ENCODE data around the gene PINLYP. TPM values are rescaled to one million over a fixed set of nuclear protein-coding genes. Genes with fewer than 3 reads are reported as not detected.
A peak's percentile ranks its signal among the peaks of the same experiment; 100 is the strongest.

Gene PINLYP
- total and polyA plus RNA-seq, 9 of the 15 experiments (the other 6 are each of a cell fraction or from before 2014, with no cell fraction given), result 1.00 to 6.7 (median 2.2) TPM

- TF ChIP-seq, protein P1, sequence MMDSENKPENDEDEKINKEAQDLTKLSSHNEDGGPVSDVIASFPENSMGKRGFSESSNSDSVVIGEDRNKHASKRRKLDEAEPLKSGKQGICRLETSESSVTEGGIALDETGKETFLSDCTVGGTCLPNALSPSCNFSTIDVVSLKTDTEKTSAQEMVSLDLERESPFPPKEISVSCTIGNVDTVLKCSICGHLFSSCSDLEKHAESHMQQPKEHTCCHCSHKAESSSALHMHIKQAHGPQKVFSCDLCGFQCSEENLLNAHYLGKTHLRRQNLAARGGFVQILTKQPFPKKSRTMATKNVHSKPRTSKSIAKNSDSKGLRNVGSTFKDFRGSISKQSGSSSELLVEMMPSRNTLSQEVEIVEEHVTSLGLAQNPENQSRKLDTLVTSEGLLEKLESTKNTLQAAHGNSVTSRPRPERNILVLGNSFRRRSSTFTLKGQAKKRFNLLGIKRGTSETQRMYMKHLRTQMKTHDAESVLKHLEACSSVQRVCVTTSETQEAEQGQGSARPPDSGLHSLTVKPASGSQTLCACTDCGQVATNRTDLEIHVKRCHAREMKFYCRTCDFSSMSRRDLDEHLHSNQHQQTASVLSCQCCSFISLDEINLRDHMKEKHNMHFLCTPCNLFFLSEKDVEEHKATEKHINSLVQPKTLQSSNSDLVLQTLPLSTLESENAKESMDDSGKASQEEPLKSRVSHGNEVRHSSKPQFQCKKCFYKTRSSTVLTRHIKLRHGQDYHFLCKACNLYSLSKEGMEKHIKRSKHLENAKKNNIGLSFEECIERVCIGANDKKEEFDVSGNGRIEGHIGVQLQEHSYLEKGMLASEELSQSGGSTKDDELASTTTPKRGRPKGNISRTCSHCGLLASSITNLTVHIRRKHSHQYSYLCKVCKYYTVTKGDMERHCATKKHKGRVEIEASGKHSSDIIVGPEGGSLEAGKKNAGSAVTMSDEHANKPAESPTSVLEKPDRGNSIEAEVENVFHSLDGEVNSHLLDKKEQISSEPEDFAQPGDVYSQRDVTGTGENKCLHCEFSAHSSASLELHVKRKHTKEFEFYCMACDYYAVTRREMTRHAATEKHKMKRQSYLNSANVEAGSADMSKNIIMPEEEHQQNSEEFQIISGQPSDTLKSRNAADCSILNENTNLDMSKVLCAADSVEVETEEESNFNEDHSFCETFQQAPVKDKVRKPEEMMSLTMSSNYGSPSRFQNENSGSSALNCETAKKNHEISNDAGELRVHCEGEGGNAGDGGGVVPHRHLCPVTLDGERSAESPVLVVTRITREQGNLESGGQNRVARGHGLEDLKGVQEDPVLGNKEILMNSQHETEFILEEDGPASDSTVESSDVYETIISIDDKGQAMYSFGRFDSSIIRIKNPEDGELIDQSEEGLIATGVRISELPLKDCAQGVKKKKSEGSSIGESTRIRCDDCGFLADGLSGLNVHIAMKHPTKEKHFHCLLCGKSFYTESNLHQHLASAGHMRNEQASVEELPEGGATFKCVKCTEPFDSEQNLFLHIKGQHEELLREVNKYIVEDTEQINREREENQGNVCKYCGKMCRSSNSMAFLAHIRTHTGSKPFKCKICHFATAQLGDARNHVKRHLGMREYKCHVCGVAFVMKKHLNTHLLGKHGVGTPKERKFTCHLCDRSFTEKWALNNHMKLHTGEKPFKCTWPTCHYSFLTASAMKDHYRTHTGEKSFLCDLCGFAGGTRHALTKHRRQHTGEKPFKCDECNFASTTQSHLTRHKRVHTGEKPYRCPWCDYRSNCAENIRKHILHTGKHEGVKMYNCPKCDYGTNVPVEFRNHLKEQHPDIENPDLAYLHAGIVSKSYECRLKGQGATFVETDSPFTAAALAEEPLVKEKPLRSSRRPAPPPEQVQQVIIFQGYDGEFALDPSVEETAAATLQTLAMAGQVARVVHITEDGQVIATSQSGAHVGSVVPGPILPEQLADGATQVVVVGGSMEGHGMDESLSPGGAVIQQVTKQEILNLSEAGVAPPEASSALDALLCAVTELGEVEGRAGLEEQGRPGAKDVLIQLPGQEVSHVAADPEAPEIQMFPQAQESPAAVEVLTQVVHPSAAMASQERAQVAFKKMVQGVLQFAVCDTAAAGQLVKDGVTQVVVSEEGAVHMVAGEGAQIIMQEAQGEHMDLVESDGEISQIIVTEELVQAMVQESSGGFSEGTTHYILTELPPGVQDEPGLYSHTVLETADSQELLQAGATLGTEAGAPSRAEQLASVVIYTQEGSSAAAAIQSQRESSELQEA (IDR thresholded peaks at IDR 0.05; ENCODE audit: low read depth), result no peak
- no peak for TF ChIP-seq MAFK (IDR thresholded peaks at IDR 0.05; ENCODE audit: low read length)
Observed at GRCh38 chr19:43544077-43544476, 31.5 kb upstream of the PINLYP start (continued).

GRCh38 chr19:43545276-43545675 lies 30.3 kb upstream of the PINLYP start:
- Histone ChIP-seq H2AFZ (ENCODE audit: low read depth, low read length) (no peak overlapping the region), H3K36me3 (ENCODE audit: control insufficient read depth, insufficient read depth, low read length) (peaks cover 50% of the 10 kb centered on the region; the same call in 2 of the 3 replicates), H3K79me2 (ENCODE audit: control insufficient read depth, insufficient read depth, low read length) (no peaks in the 10 kb centered on the region), H3K9me1 (ENCODE audit: control insufficient read depth, insufficient read depth, low read length) (no peaks in the 10 kb centered on the region), H3K9me3 (replicated peaks; ENCODE audit: control insufficient read depth, insufficient read depth, low read depth, low read length) (no peaks in the 10 kb centered on the region), H3K4me3 (no peak overlapping the region), H4K20me1 (replicated peaks; ENCODE audit: control insufficient read depth, insufficient read depth, low read length) (no peaks in the 10 kb centered on the region), H3K27ac (ENCODE audit: extremely low read depth, low read depth, low read length) (no peak overlapping the region), H3K9ac (ENCODE audit: insufficient read depth in 1 of 2, low read depth in 2 of 2, low read length in 2 of 2) (peak overlapping the region in 1 of 2 experiments; percentile 23; a peak in 1 of 4 replicates), H3K4me1 (replicated peaks in 1 of 2; ENCODE audit: control insufficient read depth in 2 of 2, insufficient read depth in 2 of 2, low read length in 2 of 2) (no peaks in the 10 kb centered on the region; a peak in 1 of 5 replicates), H3K4me2 (ENCODE audit: insufficient read depth, low read length) (no peak overlapping the region), H3K27me3 (ENCODE audit: control insufficient read depth in 2 of 2, insufficient read depth in 2 of 2, low read length in 2 of 2) (no peaks in the 10 kb centered on the region)
- DNase-seq (ENCODE audit: extremely low read depth in 1 of 4, low spot score in 3 of 4) (no peak), ATAC-seq (no peak), FAIRE-seq (no peak)
- POLR2A ChIA-PET, result interaction anchor here (0.8 kb wide), 1 partner anchor 10 kb away, joined by 3 read pairs; no protein-coding TSS in a partner anchor
- 83% methylated on average over 5 of the region's 5 CpGs for WGBS (ENCODE audit: insufficient coverage, low coverage, missing lambda C conversion rate)
- intact Hi-C loops (cut with micrococcal nuclease), result no loop called here
- BruUV-seq (replicated peaks), result no TSS peak
- in situ Hi-C loops (cut with MboI), result no loop called here
- CTCF ChIA-PET (ENCODE audit: low intra/inter-chr PET ratio), result no interaction called here
- TF ChIP-seq HDAC8 (tag; IDR thresholded peaks at IDR 0.05) (no peak), ZNF121 (CRISPR knock-in tag; conservative IDR thresholded peaks at IDR 0.05) (no peak), MCM5 (IDR thresholded peaks at IDR 0.05; ENCODE audit: low read depth) (no peak), CBFA2T3 (IDR thresholded peaks at IDR 0.05) (no peak), ZNF311 (CRISPR knock-in tag; IDR thresholded peaks at IDR 0.05) (no peak), KDM4B (IDR thresholded peaks at IDR 0.05; ENCODE audit: borderline replicate concordance in 2 of 2, low read depth in 1 of 2) (no peak), ZNF79 (CRISPR knock-in tag; IDR thresholded peaks at IDR 0.05; ENCODE audit: low read depth) (no peak), ETV5 (CRISPR knock-in tag; IDR thresholded peaks at IDR 0.05; ENCODE audit: low read depth) (no peak), MCM3 (IDR thresholded peaks at IDR 0.05) (no peak), EZH2 (IDR thresholded peaks at IDR 0.05; ENCODE audit: borderline replicate concordance, low read depth, low read length) (no peak)
- TF ChIP-seq, protein P2, sequence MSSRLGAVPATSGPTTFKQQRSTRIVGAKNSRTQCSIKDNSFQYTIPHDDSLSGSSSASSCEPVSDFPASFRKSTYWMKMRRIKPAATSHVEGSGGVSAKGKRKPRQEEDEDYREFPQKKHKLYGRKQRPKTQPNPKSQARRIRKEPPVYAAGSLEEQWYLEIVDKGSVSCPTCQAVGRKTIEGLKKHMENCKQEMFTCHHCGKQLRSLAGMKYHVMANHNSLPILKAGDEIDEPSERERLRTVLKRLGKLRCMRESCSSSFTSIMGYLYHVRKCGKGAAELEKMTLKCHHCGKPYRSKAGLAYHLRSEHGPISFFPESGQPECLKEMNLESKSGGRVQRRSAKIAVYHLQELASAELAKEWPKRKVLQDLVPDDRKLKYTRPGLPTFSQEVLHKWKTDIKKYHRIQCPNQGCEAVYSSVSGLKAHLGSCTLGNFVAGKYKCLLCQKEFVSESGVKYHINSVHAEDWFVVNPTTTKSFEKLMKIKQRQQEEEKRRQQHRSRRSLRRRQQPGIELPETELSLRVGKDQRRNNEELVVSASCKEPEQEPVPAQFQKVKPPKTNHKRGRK (tag; IDR thresholded peaks at IDR 0.05), result no peak

Measured in K562 (cell line).